Measurements from ENCODE around the gene MYL4.

MYL4 gene

GRCh38 chr17:47252766-47253512 lies 43.8 kb downstream of the MYL4 start:
- DNase-seq (ENCODE audit: extremely low spot score) = no peak
- ChIA-PET CTCF (no interaction called here), POLR2A (no interaction called here)
- TF ChIP-seq LEF1 (IDR thresholded peaks at IDR 0.05; ENCODE audit: borderline replicate concordance) = no peak
- no peak for TF ChIP-seq ARNT (IDR thresholded peaks at IDR 0.05)
- no peak for TF ChIP-seq FOXM1 (IDR thresholded peaks at IDR 0.05; ENCODE audit: borderline replicate concordance)
- TF ChIP-seq PKNOX1 (IDR thresholded peaks at IDR 0.05) = no peak
- no peak for TF ChIP-seq BHLHE40 (IDR thresholded peaks at IDR 0.05; ENCODE audit: borderline replicate concordance)
- no peak for TF ChIP-seq L3MBTL2 (conservative IDR thresholded peaks at IDR 0.05)
- TF ChIP-seq ELF4 (IDR thresholded peaks at IDR 0.05) = no peak
- TF ChIP-seq HDGF (IDR thresholded peaks at IDR 0.05; ENCODE audit: borderline replicate concordance) = no peak
- no peak for TF ChIP-seq SP1 (IDR thresholded peaks at IDR 0.05)
- TF ChIP-seq FOXK2 (IDR thresholded peaks at IDR 0.05) = no peak

- TF ChIP-seq CTBP1 (IDR thresholded peaks at IDR 0.05; ENCODE audit: borderline replicate concordance) = no peak
- peak; percentile 32; the same call in 1 of the 2 replicates for TF ChIP-seq LEF1 (IDR thresholded peaks at IDR 0.05; ENCODE audit: borderline replicate concordance)
- no peak for TF ChIP-seq BHLHE40 (IDR thresholded peaks at IDR 0.05; ENCODE audit: borderline replicate concordance)
- TF ChIP-seq FOXM1 (IDR thresholded peaks at IDR 0.05; ENCODE audit: borderline replicate concordance) = no peak
- TF ChIP-seq HDGF (IDR thresholded peaks at IDR 0.05; ENCODE audit: borderline replicate concordance) = no peak
- POLR2A ChIA-PET = interaction anchor here (1.0 kb wide), 1 partner anchor 21 kb away, joined by 3 read pairs; no protein-coding TSS in a partner anchor
- CTCF ChIA-PET = interaction anchor here (0.9 kb wide), 1 partner anchor 11 kb away, joined by 4 read pairs; no protein-coding TSS in a partner anchor
- peak; percentile 83 for DNase-seq (ENCODE audit: extremely low spot score)
Measured at GRCh38 chr17:47253541-47254402, 44.6 kb downstream of the MYL4 start, which contains the start of gene ITGB3. Gene ITGB3, plus strand, starts transcription at chr17:47253827. Its CDS starts 35 bp downstream, at chr17:47253862.

GRCh38 chr17:47254403-47254943 lies 45.3 kb downstream of the MYL4 start:
- TF ChIP-seq LEF1 (IDR thresholded peaks at IDR 0.05; ENCODE audit: borderline replicate concordance) = no peak
- no peak for TF ChIP-seq ZNF384 (IDR thresholded peaks at IDR 0.05)
- no peak for TF ChIP-seq FOXA1 (IDR thresholded peaks at IDR 0.05)
- TF ChIP-seq HDGF (IDR thresholded peaks at IDR 0.05; ENCODE audit: borderline replicate concordance) = no peak
- no peak for TF ChIP-seq ARNT (IDR thresholded peaks at IDR 0.05)
- no peak for TF ChIP-seq FOXM1 (IDR thresholded peaks at IDR 0.05; ENCODE audit: borderline replicate concordance)
- no peak for TF ChIP-seq SP1 (IDR thresholded peaks at IDR 0.05)
- no peak for TF ChIP-seq CTBP1 (IDR thresholded peaks at IDR 0.05; ENCODE audit: borderline replicate concordance)
- TF ChIP-seq SUZ12 (IDR thresholded peaks at IDR 0.05) = no peak
- TF ChIP-seq ELF4 (IDR thresholded peaks at IDR 0.05) = no peak
- no peak for TF ChIP-seq FOXK2 (IDR thresholded peaks at IDR 0.05)
- TF ChIP-seq NFRKB (IDR thresholded peaks at IDR 0.05) = no peak
- ChIA-PET CTCF (interaction anchor here (0.9 kb wide), 1 partner anchor 10 kb away, joined by 4 read pairs; no protein-coding TSS in a partner anchor), POLR2A (interaction anchor here (1.0 kb wide), 1 partner anchor 20 kb away, joined by 3 read pairs; no protein-coding TSS in a partner anchor)
- DNase-seq (ENCODE audit: extremely low spot score) = no peak

GRCh38 chr17:47257651-47258339 lies 48.6 kb downstream of the MYL4 start:
- DNase-seq (ENCODE audit: extremely low spot score) = no peak
- CTCF ChIA-PET = no interaction called here
- POLR2A ChIA-PET = no interaction called here
- TF ChIP-seq FOXM1 (IDR thresholded peaks at IDR 0.05; ENCODE audit: borderline replicate concordance) (no peak), FOXK2 (IDR thresholded peaks at IDR 0.05) (no peak), FOXA1 (IDR thresholded peaks at IDR 0.05) (no peak), ARNT (IDR thresholded peaks at IDR 0.05) (no peak), HDGF (IDR thresholded peaks at IDR 0.05; ENCODE audit: borderline replicate concordance) (no peak), BHLHE40 (IDR thresholded peaks at IDR 0.05; ENCODE audit: borderline replicate concordance) (no peak)

- CTCF ChIA-PET = interaction anchor here (1.0 kb wide), 1 partner anchor 13 kb away, joined by 7 read pairs; no protein-coding TSS in a partner anchor
- POLR2A ChIA-PET = no interaction called here
- DNase-seq (ENCODE audit: extremely low spot score) = no peak
- TF ChIP-seq FOXM1 (IDR thresholded peaks at IDR 0.05; ENCODE audit: borderline replicate concordance) (no peak), SUZ12 (IDR thresholded peaks at IDR 0.05) (no peak), ZNF384 (IDR thresholded peaks at IDR 0.05) (no peak), HDGF (IDR thresholded peaks at IDR 0.05; ENCODE audit: borderline replicate concordance) (no peak), L3MBTL2 (conservative IDR thresholded peaks at IDR 0.05) (no peak), FOXA1 (IDR thresholded peaks at IDR 0.05) (no peak), CTBP1 (IDR thresholded peaks at IDR 0.05; ENCODE audit: borderline replicate concordance) (no peak), SP1 (IDR thresholded peaks at IDR 0.05) (no peak), FOXK2 (IDR thresholded peaks at IDR 0.05) (no peak), TARDBP (IDR thresholded peaks at IDR 0.05) (no peak), LEF1 (IDR thresholded peaks at IDR 0.05; ENCODE audit: borderline replicate concordance) (no peak), PKNOX1 (IDR thresholded peaks at IDR 0.05) (no peak), NFRKB (IDR thresholded peaks at IDR 0.05) (no peak), ELF4 (IDR thresholded peaks at IDR 0.05) (no peak)
Measured at GRCh38 chr17:47262586-47262985, 53.4 kb downstream of the MYL4 start.

All from HEK293T (cell line).